Measurements from ENCODE around the gene GRK6. TPM values are rescaled to one million over a fixed set of nuclear protein-coding genes. Genes with fewer than 3 reads are reported as not detected.

Gene GRK6
- total RNA-seq, 2 donors from 2014 or later = 27.3 to 33.3 TPM

GRCh38 chr5:177404641-177405179 is 21.8 kb upstream of the GRK6 start:
- DNase-seq (ENCODE audit: low spot score) (no peak), ATAC-seq (ENCODE audit: insufficient number of reproducible peaks, low FRiP score, low read depth) (no peak)
- Histone ChIP-seq H3K27ac (no peak overlapping the region), H3K27me3 (replicated peaks; ENCODE audit: insufficient read depth) (peaks cover 25% of the 10 kb centered on the region), H3K36me3 (no peaks in the 10 kb centered on the region), H3K4me3 (peak overlapping the region; percentile 81), H3K4me1 (ENCODE audit: control insufficient read depth in 1 of 2, low read depth in 2 of 2) (peaks cover 17 to 37% of the 10 kb centered on the region in 2 donors), H3K9me3 (no peaks in the 10 kb centered on the region)
- no peak for TF ChIP-seq CTCF (IDR thresholded peaks at IDR 0.05)

GRCh38 chr5:177405312-177405711 is 21.2 kb upstream of the GRK6 start:
- no peak for TF ChIP-seq CTCF (IDR thresholded peaks at IDR 0.05)
- no peak overlapping the region for H3K27ac ChIP-seq
- no peak overlapping the region for H3K4me3 ChIP-seq
- H3K27me3 ChIP-seq (replicated peaks; ENCODE audit: insufficient read depth) = peaks cover 19% of the 10 kb centered on the region
- H3K4me1 ChIP-seq (ENCODE audit: control insufficient read depth in 1 of 2, low read depth in 2 of 2) = peaks cover 17 to 31% of the 10 kb centered on the region in 2 donors
- no peak for DNase-seq (ENCODE audit: low spot score)
- no peaks in the 10 kb centered on the region for H3K9me3 ChIP-seq
- H3K36me3 ChIP-seq = no peaks in the 10 kb centered on the region
- no peak for ATAC-seq (ENCODE audit: insufficient number of reproducible peaks, low FRiP score, low read depth)

GRCh38 chr5:177405805-177406204 is 20.7 kb upstream of the GRK6 start:
- TF ChIP-seq CTCF (IDR thresholded peaks at IDR 0.05) = no peak
- ATAC-seq (ENCODE audit: insufficient number of reproducible peaks, low FRiP score, low read depth) (no peak), DNase-seq (ENCODE audit: low spot score) (no peak)
- Histone ChIP-seq H3K4me1 (ENCODE audit: control insufficient read depth in 1 of 2, low read depth in 2 of 2) (peaks cover 17 to 27% of the 10 kb centered on the region in 2 donors), H3K9me3 (no peaks in the 10 kb centered on the region), H3K27ac (no peak overlapping the region), H3K4me3 (no peak overlapping the region), H3K36me3 (no peaks in the 10 kb centered on the region), H3K27me3 (replicated peaks; ENCODE audit: insufficient read depth) (peaks cover 15% of the 10 kb centered on the region)

- Histone ChIP-seq H3K27me3 (replicated peaks; ENCODE audit: insufficient read depth) (no peaks in the 10 kb centered on the region), H3K9me3 (no peaks in the 10 kb centered on the region), H3K4me1 (ENCODE audit: control insufficient read depth in 1 of 2, low read depth in 2 of 2) (peaks cover 0 to 5% of the 10 kb centered on the region in 2 donors), H3K27ac (no peak within 1 kb of the TSS), H3K4me3 (no peak within 1 kb of the TSS), H3K36me3 (no peaks in the 10 kb centered on the region)
- ATAC-seq (ENCODE audit: insufficient number of reproducible peaks, low FRiP score, low read depth) = no peak
- no peak for DNase-seq (ENCODE audit: low spot score)
- TF ChIP-seq CTCF (IDR thresholded peaks at IDR 0.05) = no peak
Measured at GRCh38 chr5:177409043-177409801, 17.3 kb upstream of the GRK6 start, which contains the start of gene F12. Gene F12, minus strand, starts transcription at chr5:177409564. Its CDS starts 37 bp downstream, at chr5:177409527.

- no peaks in the 10 kb centered on the region for H3K4me1 ChIP-seq (ENCODE audit: control insufficient read depth in 1 of 2, low read depth in 2 of 2)
- ATAC-seq (ENCODE audit: insufficient number of reproducible peaks, low FRiP score, low read depth) (no peak), DNase-seq (ENCODE audit: low spot score) (no peak)
- TF ChIP-seq CTCF (IDR thresholded peaks at IDR 0.05) = no peak
- H3K27ac ChIP-seq = no peak overlapping the region
- H3K27me3 ChIP-seq (replicated peaks; ENCODE audit: insufficient read depth) = no peaks in the 10 kb centered on the region
- no peaks in the 10 kb centered on the region for H3K9me3 ChIP-seq
- H3K4me3 ChIP-seq = no peak overlapping the region
- no peaks in the 10 kb centered on the region for H3K36me3 ChIP-seq
Measured at GRCh38 chr5:177410575-177410974, 15.9 kb upstream of the GRK6 start.

Measured in thoracic aorta (tissue), 2 donors.